Activated naive CD8-positive, alpha-beta T cell treated with anti-CD3 and anti-CD28 coated beads, Interleukin-2, amount 50 U/mL, for 16 hours (primary cell): ENCODE data around the gene MLST8.
"Not testable (repeated sequence)": the region's sequence is repeated elsewhere in the genome, so short reads cannot be mapped to it uniquely, and the experiment has no call there.

Experiments used
- DNase-seq: peaks from one replicate; pipeline ENCODE4 v3.0.0-alpha.2; 2020; ENCODE audit warnings: low read depth, low spot score

The MLST8 gene

GRCh38 chr16:2231016-2231931 is 26.0 kb downstream of the MLST8 start:
- no peak for DNase-seq

- no peak for DNase-seq
Observed at GRCh38 chr16:2232094-2232990, 27.1 kb downstream of the MLST8 start.

GRCh38 chr16:2233046-2233775 is 28.0 kb downstream of the MLST8 start:
- DNase-seq, result no peak

GRCh38 chr16:2233872-2234812 is 28.9 kb downstream of the MLST8 start:
- DNase-seq, result no peak

GRCh38 chr16:2234813-2235170 is 29.5 kb downstream of the MLST8 start:
- DNase-seq, result no peak

- DNase-seq, result no peak
Observed at GRCh38 chr16:2235234-2235651, 30.0 kb downstream of the MLST8 start.

- no peak for DNase-seq
Observed at GRCh38 chr16:2235695-2236336, 30.6 kb downstream of the MLST8 start.

- DNase-seq, result no peak
Observed at GRCh38 chr16:2236337-2237101, 31.3 kb downstream of the MLST8 start, which contains the start of gene DNASE1L2. Gene DNASE1L2 (plus strand): TSS chr16:2236444. CDS start chr16:2236817, 373 bp downstream.

GRCh38 chr16:2237102-2237482 is 31.8 kb downstream of the MLST8 start:
- no peak for DNase-seq

- DNase-seq, result no peak
Observed at GRCh38 chr16:2237493-2238149, 32.4 kb downstream of the MLST8 start.

GRCh38 chr16:2238150-2238837 is 33.0 kb downstream of the MLST8 start:
- no peak for DNase-seq

- no peak for DNase-seq
Observed at GRCh38 chr16:2238838-2239675, 33.8 kb downstream of the MLST8 start.

GRCh38 chr16:2240331-2240730 is 35.1 kb downstream of the MLST8 start:
- not testable (repeated sequence) for DNase-seq

- no peak for DNase-seq
Observed at GRCh38 chr16:2242598-2242997, 37.3 kb downstream of the MLST8 start.

- DNase-seq, result no peak
Observed at GRCh38 chr16:2243031-2243528, 37.8 kb downstream of the MLST8 start.

GRCh38 chr16:2243781-2244180 is 38.5 kb downstream of the MLST8 start:
- DNase-seq, result no peak

GRCh38 chr16:2244301-2244700 is 39.0 kb downstream of the MLST8 start:
- DNase-seq, result no peak
